Glutamatergic neuron (in vitro differentiated cells): Measurements from ENCODE around the gene PALLD. TPM values are rescaled to one million over a fixed set of nuclear protein-coding genes. Genes with fewer than 3 reads are reported as not detected.

Source experiments
- DNase-seq: peaks from one replicate; pipeline ENCODE4 v3.0.0; 2022
- H3K27ac Mint-ChIP-seq: one replicate; pipeline ENCODE4 v1.8.0; 2020; ENCODE audit warnings: mild to moderate bottlenecking, mixed read lengths, inconsistent platforms; ENCODE audit not compliant: unreplicated experiment
- H3K27me3 Mint-ChIP-seq: one replicate; pipeline ENCODE4 v1.8.0; 2020; ENCODE audit warnings: mild to moderate bottlenecking, moderate library complexity, mixed read lengths, inconsistent platforms; ENCODE audit not compliant: unreplicated experiment
- H3K36me3 Mint-ChIP-seq: one replicate; pipeline ENCODE4 v1.8.0; 2020; ENCODE audit warnings: mild to moderate bottlenecking, mixed read lengths, inconsistent platforms; ENCODE audit not compliant: unreplicated experiment
- H3K4me1 Mint-ChIP-seq: one replicate; pipeline ENCODE4 v1.8.0; 2020; ENCODE audit warnings: mild to moderate bottlenecking, low read depth, mixed read lengths, inconsistent platforms; ENCODE audit not compliant: unreplicated experiment
- H3K4me3 Mint-ChIP-seq: one replicate; pipeline ENCODE4 v1.8.0; 2020; ENCODE audit warnings: mild to moderate bottlenecking, mixed read lengths, inconsistent platforms; ENCODE audit not compliant: unreplicated experiment
- H3K9me3 Mint-ChIP-seq: one replicate; pipeline ENCODE4 v1.8.0; 2020; ENCODE audit warnings: mild to moderate bottlenecking, moderate library complexity, mixed read lengths, inconsistent platforms; ENCODE audit not compliant: unreplicated experiment
- CTCF ChIP-seq: fragments of 200-600 bp; sonication (generic); IDR thresholded peaks from one replicate; pipeline ENCODE4 v1.5.0; 2021; ENCODE audit not compliant: partially characterized antibody, unreplicated experiment
- total RNA-seq: library from RNA; stranded (reverse); fragmentation: NEBNext Ultra II Directional; extraction: Animal tissue kit (Norgen Biotek cat#: 25700); gene quantifications from one replicate; pipeline ENCODE4 v1.2.1, GENCODE V29; 2021; ENCODE audit not compliant: unreplicated experiment

The PALLD gene
- total RNA-seq, 1 donor from 2014 or later = 37.5 TPM

- Mint-ChIP-seq H3K4me3 (no peak overlapping the region), H3K27me3 (no peaks in the 10 kb centered on the region), H3K9me3 (no peaks in the 10 kb centered on the region), H3K36me3 (no peaks in the 10 kb centered on the region), H3K27ac (no peak overlapping the region), H3K4me1 (peaks cover 5% of the 10 kb centered on the region)
- DNase-seq = no peak
- TF ChIP-seq CTCF = no peak
These were observed 394.2 kb downstream of the PALLD start for GRCh38 chr4:168891086-168891485.

GRCh38 chr4:168891688-168892087 lies 394.8 kb downstream of the PALLD start:
- no peak overlapping the region for H3K4me3 Mint-ChIP-seq
- no peaks in the 10 kb centered on the region for H3K9me3 Mint-ChIP-seq
- H3K27me3 Mint-ChIP-seq = no peaks in the 10 kb centered on the region
- TF ChIP-seq CTCF = no peak
- DNase-seq = no peak
- H3K4me1 Mint-ChIP-seq = peaks cover 5% of the 10 kb centered on the region
- no peaks in the 10 kb centered on the region for H3K36me3 Mint-ChIP-seq
- H3K27ac Mint-ChIP-seq = no peak overlapping the region

GRCh38 chr4:168892475-168892874 lies 395.6 kb downstream of the PALLD start:
- DNase-seq = no peak
- H3K4me1 Mint-ChIP-seq = peaks cover 5% of the 10 kb centered on the region
- TF ChIP-seq CTCF = no peak
- H3K9me3 Mint-ChIP-seq = no peaks in the 10 kb centered on the region
- H3K36me3 Mint-ChIP-seq = no peaks in the 10 kb centered on the region
- H3K4me3 Mint-ChIP-seq = no peak overlapping the region
- no peak overlapping the region for H3K27ac Mint-ChIP-seq
- H3K27me3 Mint-ChIP-seq = no peaks in the 10 kb centered on the region

GRCh38 chr4:168893205-168893604 lies 396.4 kb downstream of the PALLD start:
- Mint-ChIP-seq H3K4me1 (peaks cover 5% of the 10 kb centered on the region), H3K9me3 (no peaks in the 10 kb centered on the region), H3K27ac (no peak overlapping the region), H3K4me3 (no peak overlapping the region), H3K27me3 (no peaks in the 10 kb centered on the region), H3K36me3 (no peaks in the 10 kb centered on the region)
- no peak for TF ChIP-seq CTCF
- DNase-seq = no peak

GRCh38 chr4:168893807-168894206 lies 397.0 kb downstream of the PALLD start:
- H3K9me3 Mint-ChIP-seq = no peaks in the 10 kb centered on the region
- H3K4me1 Mint-ChIP-seq = no peaks in the 10 kb centered on the region
- H3K27ac Mint-ChIP-seq = no peak overlapping the region
- DNase-seq = no peak
- no peaks in the 10 kb centered on the region for H3K27me3 Mint-ChIP-seq
- no peak overlapping the region for H3K4me3 Mint-ChIP-seq
- no peaks in the 10 kb centered on the region for H3K36me3 Mint-ChIP-seq
- TF ChIP-seq CTCF = no peak
